GM04503 (cell line): Measurements from ENCODE around the gene LRMDA.

Experiments used
- DNase-seq: peaks from one replicate; pipeline ENCODE4 v3.0.0-alpha.2; 2012; ENCODE audit warnings: low read depth

LRMDA gene

DNA sequence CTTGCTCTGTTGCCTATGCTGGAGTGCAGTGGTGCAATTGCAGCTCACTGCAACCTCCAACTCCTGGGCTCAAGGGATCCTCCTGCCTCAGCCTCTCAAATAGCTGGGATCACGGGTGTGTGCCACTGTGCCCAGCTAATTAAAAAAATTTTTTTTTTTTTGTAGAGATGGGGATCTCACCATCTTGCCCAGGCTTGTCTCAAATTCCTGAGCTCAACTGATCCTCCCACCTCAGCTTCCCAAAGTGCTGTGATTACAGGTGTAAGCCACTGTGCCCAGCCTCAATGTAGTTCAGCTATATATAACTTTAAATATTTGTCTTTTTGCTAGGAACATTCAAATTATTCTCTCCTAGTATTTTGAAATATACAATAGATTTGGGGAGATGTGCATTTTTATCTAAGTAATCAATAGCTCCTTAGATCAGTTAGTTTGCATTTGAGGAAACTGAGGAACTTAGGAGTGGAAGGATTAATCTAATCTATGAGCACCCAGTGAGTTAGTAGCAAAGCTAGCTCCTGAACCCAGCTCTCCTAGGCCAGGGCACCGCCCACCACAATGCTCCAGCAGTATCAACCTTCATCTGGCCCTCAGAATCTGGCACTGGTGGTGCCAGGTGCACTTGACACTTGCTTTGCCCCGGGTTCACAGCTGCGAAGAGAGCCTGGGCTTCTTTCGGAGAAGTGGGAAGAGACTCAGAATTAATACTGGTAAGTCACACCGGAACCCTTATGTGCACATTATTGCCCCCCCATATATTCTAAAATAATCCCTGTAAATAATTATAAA, 5.9 kb upstream of the LRMDA start:
- no peak for DNase-seq

DNA sequence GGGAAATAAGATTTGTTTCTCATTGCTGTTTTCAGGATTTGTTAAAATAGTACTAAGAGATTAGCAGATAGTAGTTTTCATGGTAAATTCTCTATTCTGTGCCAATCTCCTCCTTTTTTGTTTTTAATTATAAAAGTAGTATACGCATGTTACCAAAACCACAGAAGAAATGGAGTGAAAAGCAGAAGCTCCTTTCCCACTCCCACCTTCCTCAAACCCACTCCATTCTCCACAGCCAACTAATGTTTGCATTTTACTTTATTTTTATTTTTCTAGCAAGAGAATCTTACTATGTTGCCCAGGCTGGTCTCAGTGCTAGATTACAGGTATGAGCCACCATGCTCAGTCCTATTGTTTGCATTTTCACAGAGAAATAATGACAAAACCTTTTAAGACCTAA, 4.5 kb upstream of the LRMDA start:
- DNase-seq = no peak

DNA sequence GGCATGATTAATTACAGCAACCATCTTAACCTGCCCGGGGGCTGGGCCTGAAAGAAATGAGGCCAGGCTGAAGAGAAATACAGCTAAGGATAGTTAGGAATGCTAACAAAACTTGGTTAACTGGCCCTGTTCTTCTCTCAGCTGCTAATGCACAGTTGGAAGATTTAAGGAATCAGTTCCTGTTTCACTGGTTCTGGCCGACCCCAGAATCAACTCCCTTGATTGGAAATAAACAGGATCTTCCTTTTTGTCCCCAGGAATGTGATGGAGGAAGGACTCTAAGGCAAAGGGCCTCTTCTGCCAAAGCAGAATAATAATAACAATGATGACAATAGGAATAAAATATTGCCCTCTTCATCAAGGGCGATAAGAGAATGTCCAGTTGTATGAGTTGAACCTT, 3.5 kb upstream of the LRMDA start:
- DNase-seq = no peak

DNA sequence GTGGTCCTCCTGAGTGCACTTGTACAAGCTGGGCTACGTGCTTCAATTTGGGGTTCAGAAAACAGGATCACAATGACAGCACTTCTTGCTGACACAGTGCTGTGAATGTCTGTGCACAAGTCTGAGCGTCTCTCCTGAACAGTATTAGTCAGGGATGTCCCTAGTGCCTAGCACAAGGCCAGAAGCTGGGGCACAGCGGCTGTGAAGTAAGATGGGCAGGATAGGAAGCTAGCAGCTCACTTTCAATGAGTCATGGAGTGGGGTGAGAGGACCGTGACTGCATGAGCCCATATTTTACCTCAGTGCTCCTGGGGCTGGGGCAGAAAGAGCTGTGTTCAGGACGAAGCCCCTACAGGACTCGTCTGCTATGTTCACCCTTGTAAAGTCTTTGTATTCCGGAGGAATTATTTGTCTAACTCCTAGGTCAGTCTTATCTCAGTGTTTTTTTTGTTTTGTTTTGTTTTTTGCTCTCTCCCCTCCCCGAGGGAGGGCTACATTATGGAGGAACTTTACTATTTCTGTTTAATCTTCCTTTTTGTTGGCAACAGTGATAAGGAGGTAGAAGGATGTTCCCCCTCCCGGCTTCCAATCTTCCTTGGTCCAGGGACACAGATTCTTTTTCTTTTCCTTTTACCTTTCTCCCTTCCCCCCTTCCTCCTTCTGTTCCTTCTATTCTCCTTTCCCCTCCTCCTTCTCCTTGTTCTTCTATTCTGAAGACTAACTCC, 2.8 kb upstream of the LRMDA start:
- DNase-seq = no peak

DNA sequence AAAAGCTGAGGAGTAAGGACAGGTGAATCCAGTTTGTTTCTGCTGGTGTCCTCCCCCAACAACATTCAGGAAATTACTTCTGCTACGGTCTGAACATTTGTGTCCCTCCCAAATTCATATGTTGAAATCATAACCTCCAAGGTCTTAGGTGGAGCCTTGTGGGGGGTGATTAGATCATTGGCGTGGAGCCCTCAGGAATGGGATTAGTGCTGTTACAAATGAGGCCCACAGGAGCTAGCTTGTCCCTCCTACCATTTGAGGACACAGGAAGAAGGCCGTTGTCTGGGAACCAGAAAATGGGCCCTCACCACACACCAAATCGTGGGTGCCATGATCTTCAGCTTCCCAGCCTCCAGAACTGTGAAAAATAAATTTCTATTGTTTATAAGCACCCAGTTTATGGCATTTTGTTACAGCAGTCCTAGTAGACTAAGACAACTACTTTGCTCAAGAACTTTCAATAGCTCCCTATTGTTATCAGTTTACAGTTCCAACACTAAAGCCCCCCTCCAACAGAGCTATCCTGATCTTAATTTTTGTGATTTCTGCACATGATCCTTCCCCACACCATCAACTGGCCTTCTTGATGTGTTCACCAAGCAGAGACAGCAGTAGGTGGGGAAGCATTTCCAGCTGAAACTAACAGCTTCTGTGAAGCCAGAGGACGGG, 2.1 kb upstream of the LRMDA start:
- no peak for DNase-seq

DNA sequence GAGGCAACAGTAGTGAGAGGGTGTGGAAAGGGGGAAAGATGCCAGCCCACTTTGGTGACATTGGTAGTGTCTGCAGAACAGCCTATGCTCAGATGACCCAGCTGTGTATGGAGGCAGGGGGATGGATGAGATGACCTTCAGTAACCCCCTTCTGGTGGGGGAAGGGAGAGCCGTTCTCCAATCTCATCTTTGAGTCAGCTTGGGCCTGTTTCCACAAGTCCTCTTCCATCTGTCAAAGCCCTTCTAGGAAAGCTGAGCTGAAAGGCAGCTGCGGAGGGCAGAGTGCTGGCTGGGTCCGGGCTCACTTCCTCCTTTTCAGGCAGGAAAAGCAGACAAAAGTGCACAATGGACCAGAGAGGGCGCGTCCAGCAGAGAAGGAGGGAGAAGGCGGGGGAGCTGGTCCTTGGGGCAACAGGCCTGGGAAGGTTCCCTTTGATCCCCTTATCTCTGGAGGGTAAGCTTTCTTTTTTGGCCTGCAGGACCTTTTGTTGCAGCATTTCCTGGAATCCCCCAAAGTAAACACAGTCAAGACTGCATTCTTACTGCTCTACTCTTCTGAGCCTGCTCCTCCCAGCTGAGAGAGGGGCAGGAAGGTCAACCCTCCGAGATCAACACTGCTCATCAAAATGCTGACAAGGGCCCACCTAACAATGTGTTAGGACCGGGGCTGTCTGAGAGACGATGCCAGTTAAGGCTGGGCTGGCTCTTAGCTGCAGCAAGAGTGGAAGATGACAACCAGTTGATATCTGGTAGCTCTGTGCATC, 1.2 kb upstream of the LRMDA start:
- DNase-seq = no peak

DNA sequence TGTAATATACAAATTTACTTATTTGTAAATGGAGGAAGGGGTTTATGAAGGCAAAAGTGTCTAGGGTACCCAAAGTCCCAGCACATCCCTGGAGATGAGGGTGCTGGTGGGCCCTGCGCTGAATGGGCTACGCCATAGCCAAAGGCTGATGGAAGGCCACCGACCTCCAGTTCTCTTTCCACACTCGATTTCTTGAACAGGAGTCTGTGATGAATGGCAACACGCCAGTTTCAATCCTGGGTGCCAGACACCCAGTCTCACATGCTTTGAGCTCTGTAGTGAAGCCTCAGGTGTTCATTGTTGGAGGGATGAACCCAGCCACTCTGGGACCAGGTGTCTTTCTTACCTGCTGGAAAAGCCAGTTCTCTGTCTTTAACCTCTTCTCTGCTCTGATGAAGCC, 752 bp downstream of the LRMDA start:
- no peak for DNase-seq

DNA sequence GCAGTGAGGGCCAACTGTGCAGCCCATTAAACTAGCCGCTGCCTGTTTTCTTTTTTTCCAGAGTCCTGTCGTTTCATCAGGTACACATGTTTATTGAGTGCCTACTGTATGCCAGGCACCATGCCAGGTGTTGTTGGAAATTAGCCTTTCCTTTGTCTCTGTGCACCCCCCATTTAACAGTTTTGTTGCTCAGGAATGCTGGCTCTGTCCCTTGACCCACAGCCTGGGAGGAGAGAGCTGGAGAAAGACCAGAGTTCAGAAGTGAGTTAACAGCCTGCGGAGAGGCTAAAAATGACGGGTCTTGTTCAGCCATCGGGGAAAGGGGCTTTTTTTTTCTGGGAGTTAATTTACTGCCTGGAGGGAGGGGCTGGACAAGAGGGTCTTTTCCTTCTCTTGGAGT, 1.3 kb downstream of the LRMDA start:
- DNase-seq = no peak

DNA sequence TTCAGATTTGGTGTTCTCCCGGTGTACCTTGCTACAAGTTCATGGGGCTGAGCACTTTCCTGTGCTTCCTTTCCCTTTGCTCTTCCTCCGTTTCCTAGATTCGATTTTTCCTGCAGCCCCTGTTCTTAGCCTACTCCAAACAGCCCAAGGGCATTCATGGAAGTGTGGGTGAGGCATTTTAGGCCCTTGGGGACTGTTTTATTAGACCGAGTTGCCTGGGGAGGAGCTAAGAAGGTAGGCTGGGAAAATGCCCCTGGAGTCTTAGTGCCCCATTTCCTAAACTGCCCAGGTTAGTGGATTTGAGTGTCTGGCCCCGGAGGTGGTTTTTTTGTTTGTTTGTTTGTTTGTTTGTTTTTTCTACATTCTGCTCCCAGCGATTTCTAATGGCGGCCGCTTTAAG, 1.8 kb downstream of the LRMDA start:
- no peak for DNase-seq

DNA sequence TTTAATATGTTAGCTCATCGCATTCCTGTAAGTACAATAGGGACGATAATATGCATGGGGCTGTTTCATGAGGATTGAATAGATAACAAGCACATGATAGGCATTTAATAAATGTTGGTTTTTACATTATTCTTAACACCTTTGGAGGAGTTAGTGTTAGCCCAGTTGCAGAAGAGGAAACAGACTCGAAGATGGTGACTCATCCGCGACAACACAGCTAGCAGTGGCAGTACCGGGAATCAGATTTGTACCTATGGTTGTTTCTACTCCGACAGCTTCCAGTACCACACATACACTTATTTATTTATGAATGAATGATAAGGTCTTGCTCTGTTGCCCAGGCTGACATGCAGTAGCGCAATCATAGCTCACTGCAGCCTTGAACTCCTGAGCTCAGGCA, 2.9 kb downstream of the LRMDA start:
- no peak for DNase-seq

DNA sequence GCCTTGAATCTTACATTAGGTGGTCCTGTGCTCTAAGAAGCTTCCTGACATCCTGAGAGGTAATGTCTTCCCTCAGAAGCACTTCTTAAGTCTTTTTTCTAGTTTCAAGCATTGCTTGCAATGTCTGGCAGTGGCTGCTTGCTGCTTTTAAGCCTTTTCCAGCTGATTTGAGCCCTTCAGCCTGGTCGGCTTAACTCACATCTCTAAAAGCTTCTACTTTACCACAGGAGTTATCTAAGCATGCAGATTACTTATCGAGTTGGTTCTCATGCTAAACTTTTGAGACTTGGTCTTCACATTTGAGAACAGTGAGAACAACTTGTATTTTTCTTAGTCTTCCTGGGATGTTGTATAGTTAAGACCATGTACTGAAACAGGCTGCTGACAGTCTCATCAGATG, 3.9 kb downstream of the LRMDA start:
- no peak for DNase-seq

DNA sequence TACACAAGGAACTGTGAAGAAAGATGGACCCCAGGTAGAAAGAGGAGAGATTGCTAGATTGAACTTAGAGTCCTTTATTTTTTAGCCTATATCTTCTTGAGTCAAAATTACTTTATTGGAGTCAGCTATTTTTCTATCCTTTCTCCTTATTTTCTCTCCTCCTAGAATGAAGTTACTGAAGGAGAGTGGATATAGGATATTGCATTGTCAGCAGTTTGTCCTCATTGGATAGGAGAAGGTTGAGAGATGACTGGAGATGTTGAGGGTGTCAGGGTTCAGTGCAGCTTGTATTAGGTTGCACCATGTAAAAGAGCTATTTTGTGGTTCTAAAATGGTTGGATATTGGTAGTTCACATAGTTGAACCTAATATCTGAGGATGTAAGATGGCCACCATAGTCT, 5.5 kb downstream of the LRMDA start:
- DNase-seq = no peak

DNA sequence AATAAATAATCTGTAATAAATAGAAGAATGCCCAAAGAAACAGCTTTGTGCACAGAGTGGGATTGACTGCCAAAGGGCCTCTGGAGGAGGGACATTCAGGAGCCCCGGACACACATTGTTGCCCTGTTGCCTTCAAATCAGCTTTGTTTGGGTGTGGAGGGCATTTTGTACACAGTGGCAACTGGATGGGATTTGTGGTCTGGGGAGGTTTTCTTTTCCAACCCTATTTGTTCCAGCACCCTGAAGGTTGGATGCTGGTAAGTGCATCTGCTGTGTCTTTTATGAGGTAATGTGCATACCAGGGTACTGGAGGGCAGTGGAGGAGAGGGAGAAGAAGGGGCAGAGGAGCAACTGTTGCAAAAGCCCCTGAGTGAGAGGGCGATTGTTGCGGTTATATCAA, 6.3 kb downstream of the LRMDA start:
- no peak for DNase-seq

DNA sequence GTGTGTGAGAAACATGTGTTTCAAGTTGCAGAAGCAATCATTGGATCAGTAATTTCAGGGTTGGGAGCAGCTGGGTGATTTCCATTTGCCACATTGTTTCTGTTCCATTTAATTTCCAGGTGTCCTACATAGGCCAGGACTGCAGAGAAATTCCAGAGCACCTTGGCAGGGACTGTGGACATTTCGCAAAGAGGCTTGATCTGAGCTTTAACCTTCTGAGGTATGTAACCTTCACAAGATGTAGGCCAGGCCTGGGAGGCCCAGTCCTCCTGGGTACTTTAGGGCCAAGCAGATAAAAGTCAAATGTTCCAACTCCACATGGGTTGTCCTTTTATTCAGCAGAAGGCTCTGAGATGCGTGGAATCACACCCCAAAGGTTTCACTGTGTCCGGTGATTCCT, 6.9 kb downstream of the LRMDA start:
- DNase-seq = no peak

DNA sequence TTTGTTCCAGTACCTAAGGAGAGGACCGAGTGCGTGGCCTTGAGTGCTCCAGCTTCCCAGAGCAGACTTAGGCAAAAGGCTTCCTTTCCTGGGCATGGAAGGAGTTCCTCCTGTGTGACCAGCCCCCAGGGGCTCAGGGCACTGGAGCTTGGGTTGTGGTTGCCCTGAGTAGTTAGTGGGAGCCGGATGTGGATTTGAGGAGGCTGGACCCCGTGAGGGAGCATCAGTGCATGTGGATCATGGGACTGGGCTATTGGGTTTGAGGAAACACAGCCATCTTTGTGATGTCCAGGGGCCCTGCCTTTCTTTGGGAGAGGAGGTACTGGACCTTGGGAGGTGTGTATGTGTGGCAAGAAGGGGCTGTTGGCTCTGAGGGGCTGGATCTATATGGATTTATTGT, 8.4 kb downstream of the LRMDA start:
- no peak for DNase-seq

DNA sequence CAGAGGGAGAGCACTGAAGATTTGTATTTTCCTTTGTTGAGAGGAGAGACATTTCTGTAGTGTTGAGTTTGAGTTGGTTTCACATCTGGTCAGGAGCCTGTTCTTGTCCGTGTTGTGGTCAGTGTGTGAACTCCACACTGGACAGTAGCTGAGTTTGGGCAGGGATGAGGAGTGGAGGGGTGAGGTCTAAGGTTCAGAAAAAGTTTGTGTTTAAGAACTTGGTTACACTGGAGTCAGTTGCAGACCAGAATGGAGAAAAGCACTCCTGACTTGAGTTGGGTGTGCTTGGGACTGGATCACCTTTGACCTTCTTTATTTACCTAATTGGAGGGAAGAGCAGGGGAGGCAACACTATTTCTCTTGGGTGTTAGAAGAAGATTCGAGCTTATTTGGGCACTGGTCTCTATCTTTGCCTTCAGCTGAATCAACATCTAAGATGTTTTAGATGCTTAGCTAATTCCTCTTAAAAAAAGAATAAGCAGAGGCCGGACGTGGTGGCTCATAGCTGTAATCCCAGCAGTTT, 8.9 kb downstream of the LRMDA start:
- no peak for DNase-seq

DNA sequence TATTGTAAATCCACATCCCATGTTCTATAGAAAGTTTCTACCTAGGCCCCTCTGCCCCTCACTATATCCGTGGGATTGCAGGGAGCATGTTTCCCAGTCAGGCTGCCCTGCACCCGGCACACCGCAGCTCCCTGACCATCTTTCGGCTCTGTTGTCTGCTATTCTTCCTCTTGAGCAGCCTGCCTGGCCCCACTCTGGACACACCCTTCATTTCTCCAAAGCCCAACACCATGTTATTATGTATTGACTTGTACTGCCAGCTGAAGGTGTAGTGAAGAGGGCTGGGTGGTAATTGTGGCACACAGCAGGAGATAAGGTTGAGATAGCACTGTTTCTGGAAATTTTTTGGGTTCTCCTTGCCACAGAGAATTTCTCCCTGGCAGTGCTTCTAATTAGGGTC, 9.8 kb downstream of the LRMDA start:
- DNase-seq = no peak

DNA sequence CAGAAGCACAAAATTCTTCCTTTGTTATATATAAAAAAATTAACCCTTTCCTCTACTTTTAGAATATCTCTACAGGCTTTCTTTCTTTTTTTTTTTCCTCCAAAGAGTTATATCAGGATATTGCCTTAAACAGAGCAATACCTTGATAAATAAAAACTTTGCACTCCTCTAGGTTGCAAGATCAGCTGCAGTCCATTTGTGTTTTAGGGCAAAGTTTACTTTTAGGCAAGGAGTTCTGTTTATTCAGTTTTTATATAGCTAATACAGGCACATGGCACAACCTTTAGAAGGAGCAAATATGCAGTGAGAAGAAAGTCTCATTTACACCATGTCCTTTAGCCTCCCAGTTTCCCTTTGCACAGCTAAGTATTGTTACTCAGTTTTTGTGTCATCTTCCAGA, 10.3 kb downstream of the LRMDA start:
- DNase-seq = no peak

DNA sequence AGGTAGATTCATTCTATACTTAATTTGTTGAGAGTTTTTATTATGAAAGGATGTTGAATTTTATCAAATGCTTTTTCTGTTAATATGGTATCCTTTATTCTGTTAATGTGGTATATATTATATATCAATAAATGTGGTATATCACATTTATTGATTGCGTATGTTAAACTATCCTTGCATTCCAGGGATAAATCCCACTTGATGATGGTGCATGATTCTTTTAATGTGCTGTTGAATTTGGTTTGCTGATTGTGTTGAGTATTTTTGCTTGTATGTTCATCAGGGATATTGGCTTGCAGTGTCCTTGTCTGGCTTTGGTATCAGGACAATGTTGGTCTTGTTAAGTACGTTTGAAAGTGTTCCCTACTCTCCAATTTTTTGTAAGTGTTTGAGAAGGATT, 11.9 kb downstream of the LRMDA start:
- no peak for DNase-seq

DNA sequence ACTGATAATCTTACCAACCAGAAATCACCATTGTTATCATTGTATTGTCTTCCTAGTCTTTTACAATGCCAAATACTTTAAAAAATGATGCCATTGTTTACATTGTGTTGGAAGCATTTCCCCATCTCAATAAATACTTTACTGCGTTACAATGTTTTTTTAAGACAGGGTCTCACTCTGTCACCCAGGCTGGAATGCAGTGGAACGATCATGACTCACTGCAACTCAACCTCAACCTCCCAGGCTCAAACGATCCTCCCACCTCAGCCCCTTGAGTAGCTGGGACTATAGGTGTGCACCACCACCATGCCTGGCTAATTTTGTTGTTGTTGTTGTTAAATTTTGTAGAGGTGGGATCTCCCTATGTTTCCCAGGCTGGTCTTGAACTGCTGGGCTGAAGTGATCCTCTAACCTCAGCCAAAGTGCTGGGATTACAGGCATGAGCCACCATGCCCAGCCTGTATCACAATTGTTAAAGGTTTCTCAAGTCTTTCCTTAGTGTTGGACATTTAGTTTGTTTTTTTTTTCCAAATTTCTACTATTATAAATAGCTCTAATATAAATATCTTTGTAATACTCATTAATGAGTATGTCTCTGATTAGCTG, 13.5 kb downstream of the LRMDA start:
- no peak for DNase-seq

DNA sequence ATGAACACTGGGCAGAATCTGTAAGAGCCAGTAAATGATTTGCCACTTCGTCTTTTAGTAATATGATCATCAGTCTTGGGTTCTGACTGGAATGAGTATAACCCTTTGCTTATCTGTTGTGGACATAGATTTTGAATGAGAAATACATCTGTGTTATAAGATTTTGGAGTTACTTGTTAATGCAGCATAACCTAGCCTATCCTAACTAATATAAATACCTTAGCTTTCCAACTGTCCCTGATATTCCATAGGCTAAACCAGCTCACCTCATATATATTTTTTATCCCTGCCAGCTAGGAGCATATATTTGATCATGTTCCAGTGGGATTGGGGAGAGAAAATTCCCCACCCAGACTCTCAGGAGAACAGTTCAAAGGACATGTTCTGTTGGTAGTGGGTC, 15.1 kb downstream of the LRMDA start:
- no peak for DNase-seq

DNA sequence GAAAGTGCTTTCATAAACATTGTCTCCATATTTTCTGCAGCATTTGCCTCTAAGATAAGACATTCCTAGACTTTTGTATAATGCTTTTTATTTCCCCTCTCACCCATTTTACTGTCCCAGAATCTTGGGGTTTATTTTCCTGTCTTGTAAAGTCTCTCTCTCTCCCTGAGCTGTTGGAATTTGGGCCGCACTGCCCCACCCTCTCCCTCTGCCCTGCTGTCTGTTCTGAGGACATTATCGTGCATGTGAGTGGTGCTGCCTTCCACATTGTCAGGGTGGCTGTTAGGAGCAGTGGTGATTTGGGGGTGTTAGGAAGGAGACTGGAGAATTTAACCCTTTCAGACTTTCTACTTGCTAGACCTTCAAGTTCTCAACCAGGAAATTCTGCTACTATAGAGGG, 16.7 kb downstream of the LRMDA start:
- DNase-seq = no peak
